AML-193 (cell line): ENCODE results near the gene ITGB6.
"Not testable (repeated sequence)": the region's sequence is repeated elsewhere in the genome, so short reads cannot be mapped to it uniquely, and the experiment has no call there.

Experiments
- DNase-seq, 2 experiments: peaks; one replicate each; lab custom pipeline; 2025; lab: John Stamatoyannopoulos, UW

ITGB6 gene

DNA sequence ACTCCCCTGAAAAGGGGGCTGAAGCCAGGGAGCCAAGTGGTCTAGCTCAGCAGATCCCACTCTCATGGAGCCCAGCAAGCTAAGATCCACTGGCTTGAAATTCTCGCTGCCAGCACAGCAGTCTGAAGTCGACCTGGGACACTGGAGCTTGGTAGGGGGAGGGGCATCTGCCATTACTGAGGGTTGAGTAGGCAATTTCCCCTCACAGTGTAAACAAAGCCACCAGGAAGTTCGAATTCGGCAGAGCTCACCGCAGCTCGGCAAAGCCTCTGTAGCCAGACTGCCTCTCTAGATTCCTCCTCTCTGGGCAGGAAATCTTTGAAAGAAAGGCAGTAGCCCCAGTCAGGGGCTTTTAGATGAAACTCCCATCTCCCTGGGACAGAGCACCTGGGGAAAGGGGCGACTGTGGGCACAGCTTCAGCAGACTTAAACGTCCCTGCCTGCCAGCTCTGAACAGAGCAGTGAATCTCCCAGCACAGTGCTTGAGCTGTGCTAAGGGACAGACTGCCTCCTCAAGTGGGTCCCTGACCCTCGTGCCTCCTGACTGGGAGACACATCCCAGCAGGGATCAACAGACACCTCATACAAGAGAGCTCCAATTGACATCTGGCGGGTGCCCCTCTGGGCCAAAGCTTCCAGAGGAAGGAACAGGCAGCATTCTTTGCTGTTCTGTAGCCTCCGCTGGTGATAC lies 18.8 kb downstream of the ITGB6 start:
- not testable (repeated sequence) for DNase-seq

DNA sequence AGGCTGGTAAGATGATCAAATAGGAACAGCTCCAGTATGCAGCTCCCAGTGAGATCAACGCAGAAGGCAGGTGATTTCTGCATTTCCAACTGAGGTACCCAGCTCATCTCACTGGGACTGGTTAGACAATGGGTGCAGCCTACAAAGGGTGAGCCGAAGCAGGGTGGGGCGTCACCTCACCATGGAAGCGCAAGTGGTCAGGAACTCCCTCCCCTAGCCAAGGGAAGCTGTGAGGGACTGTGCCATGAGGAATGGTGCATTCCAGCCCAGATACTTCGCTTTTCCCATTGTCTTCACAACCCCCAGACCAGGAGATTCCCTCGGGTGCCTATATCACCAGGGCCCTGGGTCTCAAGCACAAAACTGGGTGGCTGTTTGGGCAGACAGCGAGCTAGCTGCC lies 19.4 kb downstream of the ITGB6 start:
- not testable (repeated sequence) for DNase-seq

DNA sequence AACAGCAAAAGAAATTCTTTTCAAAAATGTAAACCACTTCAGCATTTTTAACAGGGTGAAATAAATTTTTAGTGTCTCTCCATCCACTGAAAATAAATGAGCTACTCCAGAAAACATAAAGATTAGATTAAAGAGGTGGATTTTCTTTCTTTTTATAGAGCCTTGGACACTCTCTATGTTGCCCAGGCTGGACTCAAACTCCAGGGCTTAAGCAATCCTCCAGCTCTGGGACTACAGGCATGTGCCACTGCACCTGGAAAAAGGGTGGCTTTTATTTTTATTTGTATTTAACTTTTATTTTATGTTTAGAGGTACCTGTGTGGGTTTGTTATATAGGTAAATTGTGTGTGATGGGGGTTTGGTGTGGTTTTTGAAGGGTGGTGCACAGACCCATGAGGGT lies 19.9 kb downstream of the ITGB6 start:
- no peak for DNase-seq

DNA sequence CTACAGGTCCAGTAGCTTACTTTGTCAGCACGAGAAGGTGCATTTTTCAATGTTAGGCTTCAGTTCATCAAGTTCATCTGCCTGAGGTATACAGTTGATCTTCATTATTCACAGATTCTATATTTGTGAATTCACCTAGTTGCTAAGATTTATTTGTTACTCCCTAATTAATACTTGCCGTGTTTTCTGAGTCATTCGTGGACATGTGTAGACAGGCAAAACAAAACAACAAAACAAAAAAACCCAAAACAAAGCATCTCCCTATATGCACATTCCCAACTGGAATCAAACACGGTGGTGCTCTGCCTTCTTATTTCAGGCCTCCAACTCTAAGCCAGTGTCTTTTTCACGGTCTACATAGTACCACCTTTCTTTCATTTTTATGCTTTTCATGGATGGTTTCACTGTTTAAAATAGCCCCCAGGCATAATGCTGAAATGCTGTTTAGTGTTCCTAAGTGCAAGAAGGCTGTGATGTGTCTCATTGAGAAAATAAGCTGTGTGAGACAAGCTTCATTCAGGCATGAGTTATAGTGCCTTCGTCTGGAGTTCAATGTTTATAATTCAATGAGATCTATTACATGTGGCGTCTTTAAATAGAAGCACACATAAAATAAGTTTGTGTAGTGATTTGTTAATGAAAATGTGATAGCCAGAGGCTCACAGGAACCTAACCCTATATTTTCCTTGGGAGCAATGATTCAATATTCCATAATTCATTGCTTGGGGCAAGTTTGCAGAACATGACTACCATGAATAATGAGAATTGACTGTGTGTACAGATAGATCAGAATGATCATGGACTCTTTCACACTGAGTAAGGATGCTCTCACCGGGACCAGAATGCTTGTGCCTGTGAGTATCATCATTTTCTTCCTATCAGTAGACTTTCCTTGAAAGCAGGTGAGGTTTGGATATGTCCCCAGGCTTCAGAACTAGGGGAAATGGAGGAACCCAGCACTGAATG lies 24.6 kb downstream of the ITGB6 start:
- DNase-seq, result no peak

- no peak for DNase-seq
Measured at GRCh38 chr2:160174322-160174721, 25.8 kb downstream of the ITGB6 start.

- DNase-seq, result no peak
Measured at GRCh38 chr2:160169988-160170387, 30.1 kb downstream of the ITGB6 start.

GRCh38 chr2:160169471-160169870 lies 30.6 kb downstream of the ITGB6 start:
- no peak for DNase-seq

DNA sequence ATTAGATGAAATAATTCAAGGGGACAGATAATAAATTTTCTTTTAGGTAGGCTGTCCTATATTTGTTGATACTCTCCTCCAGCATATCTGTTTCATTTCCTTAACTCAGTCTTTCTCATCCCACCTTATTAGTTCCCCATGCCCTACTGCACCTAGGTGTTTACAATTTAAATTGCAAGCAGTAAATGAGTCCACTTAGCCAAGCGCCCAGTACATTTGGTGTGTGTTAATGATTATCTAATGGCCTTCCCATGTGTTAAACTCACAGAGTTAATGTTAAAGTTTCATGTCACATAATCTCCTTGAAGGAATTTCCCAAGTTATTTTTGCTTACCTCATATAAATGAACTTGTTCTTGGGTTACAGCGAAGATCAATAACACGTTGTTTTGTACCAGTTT lies 31.2 kb downstream of the ITGB6 start:
- no peak for DNase-seq

- DNase-seq, result no peak
Measured at GRCh38 chr2:160167089-160167740, 32.9 kb downstream of the ITGB6 start.

- DNase-seq, result no peak
Measured at GRCh38 chr2:160165996-160166395, 34.1 kb downstream of the ITGB6 start.

DNA sequence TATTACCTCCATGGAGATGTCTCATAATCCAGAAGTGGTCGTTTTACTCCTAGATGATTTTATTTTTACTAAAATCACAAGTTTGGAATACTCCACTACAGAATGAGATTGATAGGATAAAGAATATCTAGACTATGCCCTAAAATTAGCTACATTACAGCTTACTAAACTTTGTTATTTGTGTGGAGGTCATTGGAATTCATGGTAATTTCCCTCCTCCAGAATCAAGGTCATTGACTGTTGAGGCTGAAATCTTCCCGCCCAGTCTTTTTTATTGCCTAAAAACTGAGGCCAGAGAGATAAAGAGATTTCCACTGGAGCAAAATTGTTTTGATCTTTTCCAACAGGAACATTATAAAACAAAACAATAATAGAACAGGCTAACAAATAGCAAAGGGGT lies 35.0 kb downstream of the ITGB6 start:
- no peak for DNase-seq

GRCh38 chr2:160157861-160158829 lies 41.9 kb downstream of the ITGB6 start:
- DNase-seq, result no peak

DNA sequence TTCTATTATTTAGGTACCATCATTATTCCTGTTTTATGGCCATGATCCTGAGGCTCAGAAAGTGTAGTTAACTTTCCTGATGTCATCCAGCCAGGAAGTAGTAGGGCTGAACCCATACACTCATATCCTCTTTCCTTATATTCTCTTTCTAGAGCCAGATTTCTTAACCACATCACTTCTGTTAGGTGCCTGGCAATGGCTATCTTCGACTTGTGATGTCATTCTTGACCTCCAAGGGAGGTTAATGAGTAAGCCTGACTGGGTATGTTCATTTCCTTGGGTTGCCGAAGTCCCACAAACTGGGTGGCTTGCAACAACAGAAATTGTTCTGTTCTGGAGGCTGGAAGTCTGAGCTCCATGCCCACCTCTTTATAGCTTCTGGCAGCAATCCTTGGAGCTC lies 43.4 kb downstream of the ITGB6 start:
- no peak for DNase-seq

- no peak for DNase-seq
Measured at GRCh38 chr2:160156100-160156499, 44.0 kb downstream of the ITGB6 start.

GRCh38 chr2:160148419-160148818 lies 51.7 kb downstream of the ITGB6 start:
- DNase-seq, result not testable (repeated sequence)

- no peak for DNase-seq
Measured at GRCh38 chr2:160145471-160145870, 54.6 kb downstream of the ITGB6 start.

DNA sequence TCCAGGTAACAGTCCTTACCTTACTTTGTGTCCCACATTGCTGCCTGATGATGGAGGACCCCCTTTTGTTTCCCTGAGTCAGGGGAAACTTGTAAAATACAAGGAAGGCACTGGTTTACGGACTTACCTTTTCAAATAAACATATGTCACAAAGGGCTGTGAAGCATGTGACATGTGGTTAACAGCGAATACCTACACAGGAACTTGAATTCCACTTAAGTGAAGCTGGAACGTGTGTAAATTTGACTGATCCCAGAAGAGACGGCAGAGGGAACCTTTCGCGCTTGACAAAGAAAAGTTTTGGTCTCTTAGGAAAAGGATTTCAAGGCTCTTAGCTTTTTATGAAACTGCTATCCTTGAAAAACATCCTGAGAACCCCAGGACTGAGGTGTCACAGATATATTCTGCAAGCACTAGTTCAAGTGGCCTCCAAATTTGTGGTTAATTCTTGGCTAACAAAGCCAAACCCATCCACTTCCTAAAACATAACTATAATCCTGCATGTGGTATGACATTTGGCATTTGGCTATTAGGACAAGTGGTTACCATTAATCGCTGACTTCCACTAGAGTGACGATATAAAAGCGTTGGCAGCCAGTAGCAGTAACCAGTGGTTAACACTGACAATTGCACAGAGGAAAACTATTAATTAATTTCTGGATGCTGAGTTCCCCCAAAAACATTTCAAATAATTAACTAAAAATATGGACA lies 55.6 kb downstream of the ITGB6 start:
- no peak for DNase-seq

GRCh38 chr2:160142472-160142871 lies 57.6 kb downstream of the ITGB6 start:
- DNase-seq, result no peak

DNA sequence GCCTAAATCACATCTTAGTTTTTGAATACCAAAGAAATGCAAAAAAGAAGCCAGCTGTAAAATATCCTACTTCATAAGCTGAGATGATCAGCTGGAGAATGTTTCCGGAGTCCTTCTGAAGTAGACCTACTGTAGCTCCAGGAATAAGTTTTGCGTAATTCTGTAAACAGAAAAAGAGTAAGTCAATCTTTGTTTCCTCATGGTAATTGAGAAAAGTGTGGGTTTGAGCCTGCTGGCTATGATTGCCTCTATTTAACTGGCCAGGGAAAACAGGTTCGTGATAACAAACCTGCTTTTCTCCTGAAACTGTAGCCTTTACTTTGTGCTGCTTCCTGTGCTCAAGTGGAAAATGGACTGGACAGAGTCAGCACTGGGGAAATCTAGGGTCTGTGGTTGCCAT lies 58.2 kb downstream of the ITGB6 start:
- no peak for DNase-seq

GRCh38 chr2:160141419-160141818 lies 58.7 kb downstream of the ITGB6 start:
- DNase-seq, result no peak

DNA sequence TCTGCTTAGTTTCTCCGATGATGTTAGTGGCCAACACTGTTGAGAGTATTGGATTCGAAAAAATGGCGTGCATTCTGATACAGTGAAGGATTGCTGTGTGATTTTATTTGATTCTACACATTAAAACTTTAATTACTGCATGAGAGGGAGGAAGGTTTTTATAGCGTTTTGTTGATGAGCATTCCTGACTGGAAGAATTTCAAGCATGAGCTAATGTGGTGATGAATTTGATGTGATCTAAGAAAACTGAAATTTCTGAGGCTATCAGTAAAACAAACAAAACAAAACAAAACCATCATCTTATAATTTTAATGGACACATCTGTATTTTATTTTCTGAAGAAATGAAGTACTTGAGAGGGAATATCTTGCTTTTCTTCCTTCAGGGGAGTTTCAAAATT lies 59.6 kb downstream of the ITGB6 start:
- DNase-seq, result no peak
